Lower leg skin (tissue), 4 donors: Measurements from ENCODE around the gene MIAT. TPM values are rescaled to one million over a fixed set of nuclear protein-coding genes. Genes with fewer than 3 reads are reported as not detected.

Source experiments
- DNase-seq, 2 donors: peaks; one replicate each; pipeline ENCODE4 v3.0.0-alpha.2; 2019; ENCODE audit warnings: low spot score in 2 of 2
- H3K4me3 ChIP-seq: fragments of 200-600 bp; sonication (generic); 2 replicates; pipeline ENCODE4 v1.5.1; 2017; ENCODE audit warnings: mild to moderate bottlenecking, low read depth; ENCODE audit not compliant: poor library complexity, severe bottlenecking
- CTCF ChIP-seq, 3 donors: fragments of 450-650 bp; IDR thresholded peaks; one replicate each; pipeline ENCODE4 v1.5.1; 2016; ENCODE audit warnings: antibody characterized with exemption in 3 of 3, mild to moderate bottlenecking in 3 of 3, moderate library complexity in 2 of 3
- POLR2A ChIP-seq, 2 donors: fragments of 450-650 bp; IDR thresholded peaks; one replicate each; pipeline ENCODE4 v1.6.1; 2016 to 2017; ENCODE audit warnings: antibody characterized with exemption in 2 of 2, mild to moderate bottlenecking in 1 of 2, moderate library complexity in 1 of 2
- WGBS, 2 donors: methylation state at CpG; one replicate each; pipeline ENCODE4 v1.1.5; 2018; 5-methylcytosine and 5-hydroxymethylcytosine counted together
- intact Hi-C: fragments of 100-400 bp; cut with DNase I; formaldehyde crosslinking; loops from one replicate; pipeline ENCODE4 v1.15.0; 2023; ENCODE audit warnings: low total_unique reads
- total RNA-seq, 4 donors: library from RNA; depleted of rRNA; stranded (reverse); fragments of >200 nt; gene quantifications; one replicate each; pipeline ENCODE4 v1.1.0, GENCODE V29; 2016

MIAT gene
- total RNA-seq, 4 donors from 2014 or later = 0.47 to 2.4 (median 1.4) TPM

GRCh38 chr22:26617271-26618199 lies 39.9 kb upstream of the MIAT start, which contains the start of gene CRYBB1:
Gene CRYBB1 (minus strand): TSS chr22:26618027. CDS start chr22:26616319, 1,708 bp downstream.
- intact Hi-C loops = no loop called here
- 72 to 77% methylated on average over 7 of the region's 7 CpGs for WGBS, 2 donors
- no peak for DNase-seq
- no peak for TF ChIP-seq POLR2A (IDR thresholded peaks at IDR 0.05)
- no peak for TF ChIP-seq CTCF (IDR thresholded peaks at IDR 0.05)
- no peak within 1 kb of the TSS for H3K4me3 ChIP-seq

GRCh38 chr22:26618455-26618854 lies 38.9 kb upstream of the MIAT start:
- TF ChIP-seq CTCF (IDR thresholded peaks at IDR 0.05) (no peak), POLR2A (IDR thresholded peaks at IDR 0.05) (no peak)
- WGBS, 2 donors = 68 to 94% methylated on average over 8 of the region's 8 CpGs
- intact Hi-C loops = no loop called here
- DNase-seq = no peak
- no peak overlapping the region for H3K4me3 ChIP-seq

GRCh38 chr22:26619510-26619909 lies 37.9 kb upstream of the MIAT start:
- TF ChIP-seq POLR2A (IDR thresholded peaks at IDR 0.05) (no peak), CTCF (IDR thresholded peaks at IDR 0.05) (no peak)
- WGBS, 2 donors = 42 to 51% methylated on average over 6 of the region's 6 CpGs
- no peak for DNase-seq
- H3K4me3 ChIP-seq = no peak overlapping the region
- intact Hi-C loops = no loop called here

- DNase-seq = no peak
- WGBS, 2 donors = 79 to 82% methylated on average over 2 of the region's 2 CpGs
- H3K4me3 ChIP-seq = no peak overlapping the region
- intact Hi-C loops = no loop called here
- TF ChIP-seq POLR2A (IDR thresholded peaks at IDR 0.05) (no peak), CTCF (IDR thresholded peaks at IDR 0.05) (no peak)
Observed at GRCh38 chr22:26620197-26620596, 37.2 kb upstream of the MIAT start.

GRCh38 chr22:26621663-26622062 lies 35.7 kb upstream of the MIAT start, which contains the start of gene CRYBA4:
Gene CRYBA4 (plus strand): TSS chr22:26621963. CDS start chr22:26622597, 634 bp downstream.
- no peak for TF ChIP-seq POLR2A (IDR thresholded peaks at IDR 0.05)
- no peak within 1 kb of the TSS for H3K4me3 ChIP-seq
- 82 to 84% methylated on average over 7 of the region's 7 CpGs for WGBS, 2 donors
- intact Hi-C loops = no loop called here
- DNase-seq = no peak

- intact Hi-C loops = no loop called here
- TF ChIP-seq POLR2A (IDR thresholded peaks at IDR 0.05) (no peak), CTCF (IDR thresholded peaks at IDR 0.05) (no peak)
- H3K4me3 ChIP-seq = no peak overlapping the region
- 94 to 100% methylated on average over 1 of the region's 1 CpG for WGBS, 2 donors
- no peak for DNase-seq
Observed at GRCh38 chr22:26623984-26624383, 33.4 kb upstream of the MIAT start.
